HCT116 (cell line): ENCODE measurements around the gene AKAP13.

Experiments used
- CEBPB ChIP-seq: IDR thresholded peaks from 2 replicates; pipeline ENCODE4 v1.6.1; 2012; ENCODE audit warnings: low read depth
- EZH2 ChIP-seq: fragments of 200-600 bp; sonication (generic); IDR thresholded peaks from 2 replicates; pipeline ENCODE4 v1.6.1; 2017; ENCODE audit warnings: antibody characterized with exemption, mixed run types
- JUND ChIP-seq: IDR thresholded peaks from 2 replicates; pipeline ENCODE4 v1.6.1; 2012
- POLR2A ChIP-seq: IDR thresholded peaks from 2 replicates; pipeline ENCODE4 v1.7.0; 2011; ENCODE audit warnings: borderline replicate concordance; ENCODE audit not compliant: insufficient read depth, insufficient read length; ENCODE audit errors: extremely low read depth
- POLR2AphosphoS5 ChIP-seq: IDR thresholded peaks from 2 replicates; pipeline ENCODE4 v1.6.1; 2011; ENCODE audit warnings: mild to moderate bottlenecking, low read depth, low read length, moderate library complexity
- SIN3A ChIP-seq: IDR thresholded peaks from 2 replicates; pipeline ENCODE4 v1.6.1; 2012; ENCODE audit warnings: low read depth
- ZBTB33 ChIP-seq: IDR thresholded peaks from 2 replicates; pipeline ENCODE4 v1.6.1; 2011; ENCODE audit warnings: mild to moderate bottlenecking, low read length, moderate library complexity; ENCODE audit not compliant: insufficient replicate concordance; ENCODE audit errors: extremely low read depth
- TF ChIP-seq, protein P1 (sequence below), 3 experiments: fragments of 200-600 bp in 1 of 3; sonication (generic) in 1 of 3; IDR thresholded peaks in 2 of 3; conservative IDR thresholded peaks in 1 of 3; 2 replicates each; pipeline ENCODE4 v1.5.1; 2012 to 2017; ENCODE audit warnings: low read depth in 2 of 3, low read length in 2 of 3, antibody characterized with exemption in 1 of 3, borderline replicate concordance in 1 of 3, control low read depth in 1 of 3, mild to moderate bottlenecking in 1 of 3, mixed read lengths in 1 of 3, mixed run types in 1 of 3, moderate library complexity in 1 of 3; ENCODE audit not compliant: insufficient read depth in 1 of 3

DNA sequence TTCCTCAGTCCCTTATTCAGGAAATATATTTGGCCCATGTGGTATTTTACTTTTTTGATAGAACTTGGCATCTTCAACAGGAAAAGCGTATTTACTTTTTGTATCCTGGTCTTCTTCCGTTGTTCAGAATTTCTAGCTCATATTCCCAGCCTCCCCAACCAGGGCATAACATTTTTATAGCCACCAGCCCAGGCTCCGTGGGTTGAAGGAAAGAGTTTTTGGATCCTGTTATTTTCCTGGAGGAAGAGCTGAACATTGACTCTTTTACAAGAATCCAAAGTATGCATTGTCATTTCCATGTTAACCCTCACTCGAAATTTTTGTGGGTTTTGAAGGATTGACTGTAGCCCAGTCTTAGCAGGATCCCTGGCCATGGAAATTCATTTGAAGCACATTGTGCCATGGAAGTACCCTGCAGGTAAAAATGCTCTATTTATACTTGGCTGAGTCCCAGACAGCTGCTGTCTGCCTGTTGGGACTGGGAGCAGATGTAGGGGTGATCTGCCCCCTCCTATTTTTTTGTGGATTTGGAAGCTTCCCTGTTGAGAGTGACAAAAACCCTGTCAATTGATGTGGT lies 98.8 kb downstream of the AKAP13 start:
- TF ChIP-seq, protein P1, sequence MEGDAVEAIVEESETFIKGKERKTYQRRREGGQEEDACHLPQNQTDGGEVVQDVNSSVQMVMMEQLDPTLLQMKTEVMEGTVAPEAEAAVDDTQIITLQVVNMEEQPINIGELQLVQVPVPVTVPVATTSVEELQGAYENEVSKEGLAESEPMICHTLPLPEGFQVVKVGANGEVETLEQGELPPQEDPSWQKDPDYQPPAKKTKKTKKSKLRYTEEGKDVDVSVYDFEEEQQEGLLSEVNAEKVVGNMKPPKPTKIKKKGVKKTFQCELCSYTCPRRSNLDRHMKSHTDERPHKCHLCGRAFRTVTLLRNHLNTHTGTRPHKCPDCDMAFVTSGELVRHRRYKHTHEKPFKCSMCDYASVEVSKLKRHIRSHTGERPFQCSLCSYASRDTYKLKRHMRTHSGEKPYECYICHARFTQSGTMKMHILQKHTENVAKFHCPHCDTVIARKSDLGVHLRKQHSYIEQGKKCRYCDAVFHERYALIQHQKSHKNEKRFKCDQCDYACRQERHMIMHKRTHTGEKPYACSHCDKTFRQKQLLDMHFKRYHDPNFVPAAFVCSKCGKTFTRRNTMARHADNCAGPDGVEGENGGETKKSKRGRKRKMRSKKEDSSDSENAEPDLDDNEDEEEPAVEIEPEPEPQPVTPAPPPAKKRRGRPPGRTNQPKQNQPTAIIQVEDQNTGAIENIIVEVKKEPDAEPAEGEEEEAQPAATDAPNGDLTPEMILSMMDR (IDR thresholded peaks at IDR 0.05 in 2 of 3, conservative IDR thresholded peaks at IDR 0.05 in 1 of 3; ENCODE audit: borderline replicate concordance in 1 of 3, insufficient read depth in 1 of 3, low read depth in 2 of 3, low read length in 2 of 3), result no peak
- no peak for TF ChIP-seq EZH2
- no peak for TF ChIP-seq SIN3A
- TF ChIP-seq CEBPB, result no peak
- TF ChIP-seq POLR2AphosphoS5, result no peak
- TF ChIP-seq ZBTB33, result no peak
- TF ChIP-seq JUND, result no peak
- no peak for TF ChIP-seq POLR2A
